ENCODE measurements around the gene FARP1. TPM values are rescaled to one million over a fixed set of nuclear protein-coding genes. Genes with fewer than 3 reads are reported as not detected.

Gene FARP1
- polyA plus RNA-seq, 2 of the 4 experiments (the other 2 are of a cell fraction) = 9.4 to 13.0 TPM

- Histone ChIP-seq H3K4me3 (no peak overlapping the region), H3K4me1 (no peaks in the 10 kb centered on the region), H3K27ac (no peak overlapping the region), H3K4me2 (no peak overlapping the region), H3K9me3 (no peaks in the 10 kb centered on the region)
- TF ChIP-seq GATA3 (IDR thresholded peaks at IDR 0.05; ENCODE audit: borderline replicate concordance) (no peak), CBX8 (IDR thresholded peaks at IDR 0.05) (no peak), ZNF302 (CRISPR knock-in tag; IDR thresholded peaks at IDR 0.05) (no peak), NR3C1 (IDR thresholded peaks at IDR 0.05) (no peak), RNF2 (IDR thresholded peaks at IDR 0.05; ENCODE audit: borderline replicate concordance, low read depth) (no peak), MYC (IDR thresholded peaks at IDR 0.05; ENCODE audit: borderline replicate concordance, low read length) (no peak), RAD21 (conservative IDR thresholded peaks at IDR 0.05 in 1 of 2, IDR thresholded peaks at IDR 0.05 in 1 of 2) (no peak), FOXS1 (CRISPR knock-in tag; IDR thresholded peaks at IDR 0.05) (no peak), EP300 (IDR thresholded peaks at IDR 0.05) (no peak), USF2 (IDR thresholded peaks at IDR 0.05) (no peak), BHLHE40 (IDR thresholded peaks at IDR 0.05; ENCODE audit: low read depth, low read length) (no peak), NPAS2 (CRISPR knock-in tag; IDR thresholded peaks at IDR 0.05; ENCODE audit: borderline replicate concordance) (no peak), HOXA7 (CRISPR knock-in tag; IDR thresholded peaks at IDR 0.05) (no peak), BCL3 (IDR thresholded peaks at IDR 0.05) (no peak), HMGXB4 (CRISPR knock-in tag; IDR thresholded peaks at IDR 0.05; ENCODE audit: borderline replicate concordance) (no peak)
- ATAC-seq (no peak), FAIRE-seq (no peak), DNase-seq (ENCODE audit: low read depth in 1 of 2, low spot score in 1 of 2) (no peak)
- POLR2A ChIA-PET = interaction anchor here (0.6 kb wide), 1 partner anchor 17 kb away, joined by 4 read pairs; no protein-coding TSS in a partner anchor
- WGBS (ENCODE audit: missing lambda C conversion rate) = 92% methylated on average over 12 of the region's 20 CpGs
- CTCF ChIA-PET = interaction anchor here (0.6 to 3.9 kb wide), 3 partner anchors 23 to 184 kb away, joined by 3 to 21 read pairs (median 4); no protein-coding TSS in a partner anchor
These were observed 326.0 kb downstream of the FARP1 start for GRCh38 chr13:98468929-98469328.

GRCh38 chr13:98470920-98471319 is 328.0 kb downstream of the FARP1 start:
- CTCF ChIA-PET = interaction anchor here (1.0 kb wide), 1 partner anchor 23 kb away, joined by 3 read pairs; no protein-coding TSS in a partner anchor

More at GRCh38 chr13:98470920-98471319, 328.0 kb downstream of the FARP1 start:
- TF ChIP-seq HDAC2 (IDR thresholded peaks at IDR 0.05) = no peak
- no peak for TF ChIP-seq CHD4 (IDR thresholded peaks at IDR 0.05; ENCODE audit: borderline replicate concordance)
- no peak for TF ChIP-seq TP53 (CRISPR knock-in tag; IDR thresholded peaks at IDR 0.05)
- TF ChIP-seq CBX8 (IDR thresholded peaks at IDR 0.05) = no peak
- no peak for TF ChIP-seq ELK1 (IDR thresholded peaks at IDR 0.05; ENCODE audit: low read depth, low read length)
- ATAC-seq = no peak
- H3K9me3 ChIP-seq = no peaks in the 10 kb centered on the region
- no peak overlapping the region for H3K4me3 ChIP-seq
- POLR2A ChIA-PET = no interaction called here
- DNase-seq (ENCODE audit: low read depth in 1 of 2, low spot score in 1 of 2) = no peak
- no peak for FAIRE-seq
- 83% methylated on average over 6 of the region's 6 CpGs for WGBS (ENCODE audit: missing lambda C conversion rate)
- H3K27ac ChIP-seq = no peak overlapping the region
- H3K4me2 ChIP-seq = no peak overlapping the region
- no peaks in the 10 kb centered on the region for H3K4me1 ChIP-seq

Measured in A549 (cell line).